GM18511 (cell line): ENCODE data around the gene LIPJ.
A peak's percentile ranks its signal among the peaks of the same experiment; 100 is the strongest.

Experiments used
- ATAC-seq: cut with Tn5 transposase; IDR thresholded peaks from one replicate; pipeline ENCODE4 v1.9.1; 2021; ENCODE audit warnings: mild to moderate bottlenecking, moderate library complexity; ENCODE audit not compliant: unreplicated experiment

LIPJ gene

GRCh38 chr10:88586462-88586861, at the start of gene LIPJ:
Gene LIPJ (plus strand): TSS chr10:88586762. CDS start chr10:88590688, 3,926 bp downstream.
- ATAC-seq, result no peak

- ATAC-seq, result no peak
Observed at GRCh38 chr10:88537322-88537721, 49.2 kb upstream of the LIPJ start.

- ATAC-seq, result no peak
Observed at GRCh38 chr10:88538048-88538447, 48.5 kb upstream of the LIPJ start.

GRCh38 chr10:88540351-88540750, 46.2 kb upstream of the LIPJ start:
- no peak for ATAC-seq

GRCh38 chr10:88541116-88541626, 45.4 kb upstream of the LIPJ start:
- no peak for ATAC-seq

GRCh38 chr10:88542522-88542921, 44.0 kb upstream of the LIPJ start:
- ATAC-seq, result no peak

GRCh38 chr10:88544140-88544870, 42.3 kb upstream of the LIPJ start:
- no peak for ATAC-seq

GRCh38 chr10:88545359-88545758, 41.2 kb upstream of the LIPJ start:
- no peak for ATAC-seq

GRCh38 chr10:88546497-88546896, 40.1 kb upstream of the LIPJ start:
- no peak for ATAC-seq

GRCh38 chr10:88551246-88551645, 35.3 kb upstream of the LIPJ start:
- no peak for ATAC-seq

GRCh38 chr10:88553116-88553752, 33.3 kb upstream of the LIPJ start:
- peak; percentile 67 for ATAC-seq

- no peak for ATAC-seq
Observed at GRCh38 chr10:88555190-88555908, 31.2 kb upstream of the LIPJ start.

- no peak for ATAC-seq
Observed at GRCh38 chr10:88557256-88557655, 29.3 kb upstream of the LIPJ start.

- no peak for ATAC-seq
Observed at GRCh38 chr10:88557658-88558057, 28.9 kb upstream of the LIPJ start.

GRCh38 chr10:88562152-88562551, 24.4 kb upstream of the LIPJ start:
- ATAC-seq, result no peak

- no peak for ATAC-seq
Observed at GRCh38 chr10:88565072-88565471, 21.5 kb upstream of the LIPJ start.

- ATAC-seq, result no peak
Observed at GRCh38 chr10:88582411-88582805, 4.2 kb upstream of the LIPJ start.

- peak; percentile 86 for ATAC-seq
Observed at GRCh38 chr10:88582806-88583583, 3.6 kb upstream of the LIPJ start, which contains the start of gene RNLS. Gene RNLS (minus strand): TSS chr10:88583318.

GRCh38 chr10:88583584-88583957, 3.0 kb upstream of the LIPJ start:
- no peak for ATAC-seq

GRCh38 chr10:88592381-88592780, 5.8 kb downstream of the LIPJ start:
- no peak for ATAC-seq

- no peak for ATAC-seq
Observed at GRCh38 chr10:88592906-88593305, 6.3 kb downstream of the LIPJ start.
